T-helper 22 cell (primary cell): ENCODE results near the gene GSK3B.

ENCODE experiments used
- DNase-seq: peaks from one replicate; pipeline ENCODE4 v3.0.0-alpha.2; 2020; ENCODE audit warnings: low read depth

The GSK3B gene

DNA sequence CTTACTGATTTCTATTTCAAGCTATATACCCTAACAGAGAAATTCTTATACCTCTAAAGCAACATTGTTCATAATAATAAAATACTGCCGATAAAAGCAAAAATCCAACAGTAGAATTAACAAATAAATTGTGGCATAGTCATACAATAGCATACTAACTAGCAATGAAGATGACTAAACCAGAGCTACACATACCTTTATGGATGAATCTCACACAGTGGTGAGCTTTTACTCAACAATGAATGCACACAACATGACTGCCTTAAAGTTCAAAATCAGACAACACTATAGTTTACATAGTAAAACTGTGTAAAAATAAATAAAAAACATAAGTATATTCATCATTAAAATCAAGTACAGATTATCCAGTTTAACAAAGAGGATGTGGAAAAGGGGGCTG, 213.3 kb downstream of the GSK3B start:
- no peak for DNase-seq

DNA sequence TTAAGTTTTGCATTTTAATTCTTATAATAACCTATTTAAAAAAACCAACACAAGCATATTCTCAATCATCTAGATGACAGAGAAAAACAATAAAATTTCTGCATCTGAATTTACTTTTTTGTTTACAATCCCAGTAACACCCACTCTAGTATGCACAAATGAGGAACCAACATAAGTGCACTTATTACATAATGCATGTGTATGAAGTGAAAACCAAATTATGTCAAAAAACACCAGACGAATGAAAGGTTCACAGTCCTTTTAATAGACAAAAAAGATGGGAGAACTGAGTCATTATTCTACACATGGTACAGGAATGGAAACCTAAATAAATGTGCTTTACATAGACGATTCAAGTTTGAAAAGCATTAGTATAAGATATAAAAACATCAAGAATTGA, 220.6 kb downstream of the GSK3B start:
- no peak for DNase-seq

DNA sequence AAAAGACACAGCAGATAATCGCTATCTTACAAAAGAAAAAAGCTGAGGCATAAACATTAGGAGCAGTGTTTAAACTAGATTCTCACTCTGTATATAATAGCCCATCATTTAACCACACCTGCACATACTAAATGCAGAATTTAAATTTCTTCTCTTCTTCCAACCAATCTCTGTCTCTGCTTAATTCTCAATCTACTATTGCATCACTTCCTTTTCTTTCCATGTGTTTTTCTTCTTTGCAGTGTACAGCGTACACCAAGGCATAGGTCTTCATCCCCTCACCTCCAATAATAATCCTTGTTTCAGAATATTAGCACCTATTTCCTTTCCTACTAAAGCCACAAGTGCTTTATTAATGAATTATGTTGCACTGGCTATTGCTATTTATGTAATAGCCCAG, 221.5 kb downstream of the GSK3B start:
- no peak for DNase-seq

DNA sequence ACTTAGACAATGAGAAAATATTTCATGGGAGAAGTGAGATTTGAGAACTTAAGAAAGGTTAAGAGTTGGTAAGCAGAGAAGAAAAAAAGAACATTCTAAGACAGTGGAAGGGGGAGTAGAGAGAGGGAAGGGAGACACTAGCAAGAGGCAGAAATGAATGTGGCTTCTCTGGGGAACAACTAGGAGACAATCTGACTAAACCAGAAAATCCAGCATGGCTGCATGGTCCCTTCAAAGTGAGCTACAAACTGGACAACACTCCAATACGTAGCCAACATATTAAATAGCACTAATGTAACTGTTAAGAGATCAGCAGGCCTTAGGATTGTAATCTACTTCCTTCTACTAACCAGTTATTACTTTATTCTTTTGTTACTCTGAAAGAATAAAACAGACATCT, 222.7 kb downstream of the GSK3B start:
- no peak for DNase-seq

- DNase-seq = no peak
These were observed 223.7 kb downstream of the GSK3B start for GRCh38 chr3:119870512-119870911.

DNA sequence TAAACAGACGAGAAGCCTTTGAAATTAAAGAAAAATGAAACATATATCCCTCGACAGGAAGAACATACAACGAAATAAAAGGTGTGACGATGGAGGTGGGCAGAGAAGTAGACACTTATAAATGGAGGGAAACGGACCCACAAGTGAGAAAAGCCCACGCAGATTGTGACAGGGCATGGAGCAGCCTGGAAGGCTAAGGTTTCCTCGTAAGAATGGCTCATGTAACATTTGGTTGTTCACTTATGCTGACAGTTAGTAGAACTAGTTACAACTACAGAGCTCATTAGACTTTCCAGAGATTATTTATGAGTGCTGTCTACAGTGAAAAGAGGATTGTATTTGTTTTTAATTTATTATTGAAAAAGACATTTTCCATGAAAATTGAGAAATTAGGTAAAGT, 229.8 kb downstream of the GSK3B start:
- DNase-seq = no peak

- DNase-seq = no peak
These were observed 231.6 kb downstream of the GSK3B start for GRCh38 chr3:119862616-119863015.

GRCh38 chr3:119861681-119862080, 232.6 kb downstream of the GSK3B start:
- no peak for DNase-seq

GRCh38 chr3:119859728-119860127, 234.5 kb downstream of the GSK3B start:
- DNase-seq = no peak

- DNase-seq = no peak
These were observed 235.3 kb downstream of the GSK3B start for GRCh38 chr3:119858957-119859356.

- no peak for DNase-seq
These were observed 237.6 kb downstream of the GSK3B start for GRCh38 chr3:119856695-119857094.

DNA sequence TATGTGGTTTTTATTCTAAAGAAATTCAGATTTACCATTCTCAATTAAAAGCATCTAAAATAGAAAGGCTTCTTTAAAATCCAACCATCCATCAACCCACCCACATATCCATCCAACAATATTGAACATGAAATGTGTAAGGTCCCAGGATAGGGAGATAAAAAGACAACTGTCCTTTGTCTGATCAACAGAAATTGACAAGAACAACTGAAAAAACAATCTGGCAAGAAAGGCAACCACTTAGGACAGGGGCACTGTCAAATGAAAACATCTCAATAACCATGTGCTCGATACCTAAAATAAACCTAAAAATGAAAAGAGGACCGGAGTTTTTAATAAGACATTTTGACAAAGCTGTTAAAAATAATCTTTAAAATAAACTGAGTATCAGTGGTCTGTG, 245.1 kb downstream of the GSK3B start:
- DNase-seq = no peak

- DNase-seq = no peak
These were observed 252.3 kb downstream of the GSK3B start for GRCh38 chr3:119841808-119842471.

- DNase-seq = no peak
These were observed 258.7 kb downstream of the GSK3B start for GRCh38 chr3:119835556-119835955.

GRCh38 chr3:119834754-119835370, 259.4 kb downstream of the GSK3B start:
- no peak for DNase-seq

- DNase-seq = no peak
These were observed 262.3 kb downstream of the GSK3B start for GRCh38 chr3:119831941-119832371.

GRCh38 chr3:119831022-119831421, 263.2 kb downstream of the GSK3B start:
- no peak for DNase-seq

- no peak for DNase-seq
These were observed 264.8 kb downstream of the GSK3B start for GRCh38 chr3:119829420-119829819.

DNA sequence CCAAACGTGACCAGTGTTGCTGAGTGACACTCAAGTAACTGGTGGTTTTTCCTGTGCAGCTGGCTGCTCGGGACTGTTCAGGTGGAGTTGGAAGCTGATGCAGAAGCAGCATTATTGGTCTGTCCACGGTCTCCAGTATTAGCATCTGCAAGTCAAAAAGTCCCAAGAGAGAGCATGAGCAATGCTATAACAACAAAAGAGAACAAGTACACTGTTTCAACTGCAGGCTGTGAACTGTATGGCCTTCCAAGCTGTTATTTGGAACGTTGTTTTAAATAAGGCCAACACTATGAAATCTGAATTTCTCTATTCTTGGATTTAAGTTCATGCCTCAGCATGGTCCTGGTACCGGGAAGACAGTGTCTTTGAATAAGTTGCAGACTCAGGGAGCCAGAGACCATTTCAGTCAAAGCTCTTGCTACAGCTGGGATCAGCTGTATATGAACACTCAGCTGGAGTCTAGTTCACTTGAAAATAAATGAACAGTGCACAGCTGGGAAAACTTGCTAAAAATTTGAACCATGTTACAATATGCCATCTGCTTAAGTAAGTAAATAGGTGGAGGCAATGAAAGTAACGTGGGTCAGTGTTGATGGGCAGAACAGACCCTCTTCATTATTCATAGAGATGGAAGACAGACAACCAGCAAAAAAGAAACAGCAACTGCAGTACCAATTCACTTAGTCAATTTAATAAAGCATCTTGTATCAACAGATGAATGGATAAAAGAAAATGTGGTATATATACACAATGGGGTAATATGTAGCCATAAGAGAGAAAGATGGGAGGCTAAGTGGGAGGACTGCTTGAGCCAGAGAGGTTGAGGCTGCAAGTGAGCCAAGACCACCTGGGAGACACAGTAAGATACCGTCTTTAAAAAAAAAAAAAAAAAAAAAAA, 267.3 kb downstream of the GSK3B start:
- no peak for DNase-seq

DNA sequence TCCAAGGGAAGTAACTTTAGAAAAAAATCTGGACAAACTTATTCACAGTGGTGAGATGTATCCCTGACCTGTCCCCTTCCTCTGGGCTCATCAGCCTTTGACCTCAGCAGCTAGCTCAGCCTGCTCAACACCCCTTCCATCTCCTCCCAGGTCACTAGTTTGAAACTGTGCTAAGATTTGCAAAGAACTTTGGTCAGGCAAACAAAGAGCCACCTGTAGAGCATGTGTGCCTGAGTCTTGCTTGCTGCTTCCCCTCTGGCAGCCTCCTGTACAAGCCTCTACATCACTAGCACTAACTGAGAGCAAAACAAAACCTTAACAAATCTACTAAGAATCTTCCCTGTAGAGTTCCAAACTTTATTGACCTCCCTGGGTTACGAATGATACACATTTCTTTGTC, 268.4 kb downstream of the GSK3B start:
- no peak for DNase-seq

DNA sequence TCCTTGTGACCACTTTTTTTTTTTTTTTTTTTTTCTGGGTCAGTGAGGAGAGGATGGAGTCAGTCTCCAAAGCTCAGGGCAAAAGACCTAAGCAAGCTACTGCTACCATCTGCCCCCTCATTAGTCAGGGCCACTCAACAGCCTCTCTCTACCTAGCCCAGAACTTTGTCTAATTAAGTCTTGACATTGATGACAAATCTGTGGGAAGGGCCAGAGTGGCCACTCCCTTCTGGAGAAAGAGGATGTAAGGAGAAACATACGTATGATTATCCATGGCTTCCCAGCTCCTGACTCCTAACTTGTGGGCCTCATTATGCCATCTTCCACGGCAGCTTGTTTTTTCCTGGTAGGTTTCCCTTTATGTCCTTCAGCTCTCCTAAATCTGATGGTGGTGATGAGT, 274.4 kb downstream of the GSK3B start:
- no peak for DNase-seq

GRCh38 chr3:119818937-119819336, 275.3 kb downstream of the GSK3B start:
- no peak for DNase-seq
